PC-3 (cell line): ENCODE results near the gene PRKCE. TPM values are rescaled to one million over a fixed set of nuclear protein-coding genes. Genes with fewer than 3 reads are reported as not detected.

Experiments
- ATAC-seq: fragments of 200-7000 bp; cut with Tn5 transposase; 2 replicates; pipeline ENCODE4 v1.9.1; 2020; ENCODE audit warnings: mild to moderate bottlenecking, moderate library complexity
- BruUV-seq: library from RNA; stranded (reverse); fragments of 400-500 nt; replicated peaks from 2 replicates; lab custom pipeline; 2021; lab: Mats Ljungman, UMichigan
- CTCF ChIA-PET: fragments of 300-600 bp; sonication (Branson Sonifier 250); formaldehyde crosslinking; loops from one replicate; lab custom pipeline; 2022; ENCODE audit warnings: antibody characterized with exemption; lab: Charles Lee
- POLR2A ChIA-PET: fragments of 300-600 bp; sonication (Branson Sonifier 250); formaldehyde crosslinking; loops from one replicate; lab custom pipeline; 2022; ENCODE audit warnings: antibody characterized with exemption; ENCODE audit not compliant: unreplicated experiment; lab: Charles Lee
- DNase-seq: peaks from one replicate; pipeline ENCODE4 v3.0.0-alpha.2; 2015
- H2AFZ ChIP-seq: fragments of 300-600 bp; sonication (generic); 2 replicates; pipeline ENCODE4 v1.6.0; 2016; ENCODE audit warnings: antibody characterized with exemption, low read length
- H3F3A ChIP-seq: fragments of 300-600 bp; sonication (generic); one replicate; pipeline ENCODE4 v1.6.0; 2017; ENCODE audit warnings: antibody characterized with exemption, low read length, control low read depth, mild to moderate bottlenecking; ENCODE audit not compliant: unreplicated experiment
- H3K27ac ChIP-seq: fragments of 300-600 bp; sonication (generic); 2 replicates; pipeline ENCODE4 v1.5.1; 2016; ENCODE audit warnings: mild to moderate bottlenecking, low read length
- H3K27me3 ChIP-seq: fragments of 300-600 bp; sonication (generic); 2 replicates; pipeline ENCODE4 v1.6.1; 2016; ENCODE audit warnings: low read length, mixed read lengths
- H3K36me3 ChIP-seq: fragments of 300-600 bp; sonication (generic); 2 replicates; pipeline ENCODE4 v1.6.1; 2016; ENCODE audit warnings: low read depth, mixed run types, low read length, mixed read lengths
- H3K4me1 ChIP-seq: fragments of 300-600 bp; sonication (generic); 2 replicates; pipeline ENCODE4 v1.5.1; 2016; ENCODE audit warnings: low read length; ENCODE audit not compliant: insufficient read depth
- H3K4me2 ChIP-seq: fragments of 300-600 bp; sonication (generic); 2 replicates; pipeline ENCODE4 v1.6.0; 2016; ENCODE audit warnings: low read length
- H3K4me3 ChIP-seq: fragments of 300-600 bp; sonication (generic); 2 replicates; pipeline ENCODE4 v1.5.1; 2016; ENCODE audit warnings: mild to moderate bottlenecking, low read length, mixed read lengths
- H3K79me2 ChIP-seq: fragments of 300-600 bp; sonication (generic); 2 replicates; pipeline ENCODE4 v1.6.1; 2017; ENCODE audit warnings: low read length, mixed read lengths
- H3K9ac ChIP-seq: fragments of 300-600 bp; sonication (generic); 2 replicates; pipeline ENCODE4 v1.6.0; 2016; ENCODE audit warnings: mild to moderate bottlenecking, low read length
- H3K9me2 ChIP-seq: fragments of 300-600 bp; sonication (generic); replicated peaks from 2 replicates; pipeline ENCODE4 v1.6.1; 2016; ENCODE audit warnings: mixed run types, low read length, mixed read lengths
- H3K9me3 ChIP-seq: fragments of 300-600 bp; sonication (generic); 2 replicates; pipeline ENCODE4 v1.6.1; 2016; ENCODE audit warnings: low read length, mixed read lengths
- H4K20me1 ChIP-seq: fragments of 300-600 bp; sonication (generic); 2 replicates; pipeline ENCODE4 v1.6.1; 2016; ENCODE audit warnings: low read length, mixed read lengths
- EZH2 ChIP-seq: fragments of 300-600 bp; sonication (generic); IDR thresholded peaks from one replicate; pipeline ENCODE4 v1.6.1; 2017; ENCODE audit warnings: antibody characterized with exemption, mild to moderate bottlenecking, low read length; ENCODE audit not compliant: unreplicated experiment
- EZH2phosphoT487 ChIP-seq: fragments of 300-600 bp; sonication (generic); IDR thresholded peaks from 2 replicates; pipeline ENCODE4 v1.6.1; 2018; ENCODE audit warnings: mild to moderate bottlenecking, antibody characterized with exemption, low read length, borderline replicate concordance
- intact Hi-C: fragments of 100-400 bp; cut with micrococcal nuclease; formaldehyde crosslinking; loops from 2 replicates; pipeline ENCODE4 v1.9.0; 2023
- total RNA-seq: library from RNA; depleted of rRNA; stranded (reverse); fragments of >200 nt; gene quantifications from 2 replicates; pipeline ENCODE4 v1.2.3, GENCODE V29; 2014
- TF ChIP-seq, protein P1 (sequence below): fragments of 300-600 bp; sonication (generic); conservative IDR thresholded peaks from 2 replicates; pipeline ENCODE4 v1.5.1; 2017; ENCODE audit warnings: antibody characterized with exemption, low read depth, mild to moderate bottlenecking, low read length

The PRKCE gene
- total RNA-seq, 1 experiment from 2014 or later = 7.0 TPM

DNA sequence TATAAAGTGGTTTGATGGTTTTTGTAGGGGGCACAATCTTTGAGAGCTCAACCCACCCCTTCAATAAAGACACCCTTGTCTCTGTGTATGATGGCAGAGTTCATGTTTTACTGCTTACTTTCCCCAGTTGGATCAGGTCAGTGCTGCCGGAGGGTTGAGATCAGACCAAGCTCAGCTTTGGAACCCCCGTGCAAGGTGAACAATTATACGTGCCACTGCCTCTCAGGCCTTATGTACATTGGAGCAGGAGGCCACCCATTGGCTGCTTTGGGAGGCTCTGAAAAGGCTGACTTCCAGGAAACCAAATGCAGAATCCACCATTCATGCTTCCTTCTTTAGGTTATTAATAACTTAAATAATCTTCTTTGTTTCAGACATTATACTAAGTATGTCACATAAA lies 542.4 kb downstream of the PRKCE start:
- Histone ChIP-seq H3K9me2 (no peaks in the 10 kb centered on the region), H3K9ac (no peak overlapping the region), H3K9me3 (no peaks in the 10 kb centered on the region), H3K36me3 (no peaks in the 10 kb centered on the region), H3K4me1 (no peaks in the 10 kb centered on the region), H2AFZ (no peak overlapping the region), H4K20me1 (no peaks in the 10 kb centered on the region), H3K79me2 (no peaks in the 10 kb centered on the region), H3K27ac (no peak overlapping the region), H3K27me3 (no peaks in the 10 kb centered on the region), H3F3A (no peaks in the 10 kb centered on the region), H3K4me2 (no peak overlapping the region), H3K4me3 (no peak overlapping the region)
- ATAC-seq = no peak
- no TSS peak for BruUV-seq
- ChIA-PET POLR2A (no interaction called here), CTCF (no interaction called here)
- intact Hi-C loops = no loop called here
- TF ChIP-seq EZH2phosphoT487 (no peak), EZH2 (no peak)
- TF ChIP-seq, protein P1, sequence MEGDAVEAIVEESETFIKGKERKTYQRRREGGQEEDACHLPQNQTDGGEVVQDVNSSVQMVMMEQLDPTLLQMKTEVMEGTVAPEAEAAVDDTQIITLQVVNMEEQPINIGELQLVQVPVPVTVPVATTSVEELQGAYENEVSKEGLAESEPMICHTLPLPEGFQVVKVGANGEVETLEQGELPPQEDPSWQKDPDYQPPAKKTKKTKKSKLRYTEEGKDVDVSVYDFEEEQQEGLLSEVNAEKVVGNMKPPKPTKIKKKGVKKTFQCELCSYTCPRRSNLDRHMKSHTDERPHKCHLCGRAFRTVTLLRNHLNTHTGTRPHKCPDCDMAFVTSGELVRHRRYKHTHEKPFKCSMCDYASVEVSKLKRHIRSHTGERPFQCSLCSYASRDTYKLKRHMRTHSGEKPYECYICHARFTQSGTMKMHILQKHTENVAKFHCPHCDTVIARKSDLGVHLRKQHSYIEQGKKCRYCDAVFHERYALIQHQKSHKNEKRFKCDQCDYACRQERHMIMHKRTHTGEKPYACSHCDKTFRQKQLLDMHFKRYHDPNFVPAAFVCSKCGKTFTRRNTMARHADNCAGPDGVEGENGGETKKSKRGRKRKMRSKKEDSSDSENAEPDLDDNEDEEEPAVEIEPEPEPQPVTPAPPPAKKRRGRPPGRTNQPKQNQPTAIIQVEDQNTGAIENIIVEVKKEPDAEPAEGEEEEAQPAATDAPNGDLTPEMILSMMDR = no peak
- DNase-seq = no peak

DNA sequence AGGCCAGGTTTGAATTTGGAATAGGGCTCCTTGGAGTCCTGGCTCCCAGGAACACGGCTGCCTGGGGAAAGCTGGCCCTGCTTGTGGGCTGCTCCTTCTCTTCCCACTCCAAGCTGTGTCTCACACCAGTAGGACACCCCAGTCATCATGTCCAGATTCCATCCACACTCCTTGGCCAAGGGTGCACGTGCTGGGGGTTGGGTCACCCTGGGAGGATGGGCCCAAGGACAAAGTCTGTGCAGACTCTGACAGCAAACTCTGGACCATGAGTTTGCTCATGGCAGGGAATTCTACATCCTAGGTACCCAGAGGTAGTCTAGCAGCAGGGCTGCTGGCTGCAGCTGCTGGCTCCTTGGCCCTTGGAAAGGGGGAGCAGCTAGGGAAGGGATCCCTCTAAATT lies 543.4 kb downstream of the PRKCE start:
- TF ChIP-seq EZH2 (no peak), EZH2phosphoT487 (no peak)
- TF ChIP-seq, protein P1 = no peak
- Histone ChIP-seq H3K4me2 (no peak overlapping the region), H4K20me1 (no peaks in the 10 kb centered on the region), H3K36me3 (no peaks in the 10 kb centered on the region), H3K4me3 (no peak overlapping the region), H3K4me1 (no peaks in the 10 kb centered on the region), H3K9me3 (no peaks in the 10 kb centered on the region), H3F3A (no peaks in the 10 kb centered on the region), H3K27ac (no peak overlapping the region), H3K79me2 (no peaks in the 10 kb centered on the region), H3K9me2 (no peaks in the 10 kb centered on the region), H2AFZ (no peak overlapping the region), H3K27me3 (no peaks in the 10 kb centered on the region), H3K9ac (no peak overlapping the region)
- CTCF ChIA-PET = no interaction called here
- ATAC-seq (no peak), DNase-seq (no peak)
- intact Hi-C loops = no loop called here
- POLR2A ChIA-PET = no interaction called here
- BruUV-seq = no TSS peak

DNA sequence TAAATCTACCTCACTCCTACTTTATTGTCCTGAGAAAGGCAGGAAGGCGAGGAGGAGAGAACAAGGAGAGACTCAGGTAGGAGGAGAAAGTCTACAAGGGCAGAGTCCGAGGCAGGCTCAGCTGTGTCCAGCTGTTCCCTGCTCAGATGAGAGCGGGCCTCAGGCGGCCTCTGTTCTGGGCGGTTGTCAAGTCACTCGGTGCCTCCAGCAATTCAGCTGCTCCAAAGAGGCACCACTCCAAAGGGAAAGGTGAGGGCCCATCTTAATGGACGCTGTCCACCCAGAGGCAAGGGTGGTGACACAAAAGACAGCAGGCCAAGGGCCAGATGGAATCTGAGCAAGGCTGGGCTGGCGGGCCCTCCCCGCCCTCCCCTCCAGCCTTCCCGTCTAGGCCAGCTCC lies 544.3 kb downstream of the PRKCE start:
- no peaks in the 10 kb centered on the region for H3F3A ChIP-seq
- no peaks in the 10 kb centered on the region for H3K27me3 ChIP-seq
- no TSS peak for BruUV-seq
- DNase-seq (no peak), ATAC-seq (no peak)
- CTCF ChIA-PET = no interaction called here
- H3K9me2 ChIP-seq = no peaks in the 10 kb centered on the region
- H2AFZ ChIP-seq = no peak overlapping the region
- no peaks in the 10 kb centered on the region for H3K79me2 ChIP-seq
- no peak overlapping the region for H3K9ac ChIP-seq
- no peaks in the 10 kb centered on the region for H3K4me1 ChIP-seq
- no peaks in the 10 kb centered on the region for H3K9me3 ChIP-seq
- TF ChIP-seq EZH2phosphoT487 (no peak), EZH2 (no peak)
- TF ChIP-seq, protein P1 = no peak
- no peak overlapping the region for H3K4me2 ChIP-seq
- H3K36me3 ChIP-seq = no peaks in the 10 kb centered on the region
- no peak overlapping the region for H3K4me3 ChIP-seq
- H3K27ac ChIP-seq = no peak overlapping the region
- H4K20me1 ChIP-seq = no peaks in the 10 kb centered on the region
- intact Hi-C loops = no loop called here
- POLR2A ChIA-PET = no interaction called here
